Fibroblast of mammary gland (primary cell): Measurements from ENCODE around the gene CAB39.

ENCODE experiments used
- DNase-seq: peaks from one replicate; pipeline ENCODE4 v3.0.0-alpha.2; 2010; ENCODE audit warnings: low read depth
- H3K4me3 ChIP-seq: 2 replicates; pipeline ENCODE4 v1.5.1; 2011; ENCODE audit warnings: low read depth, mild to moderate bottlenecking, low read length, moderate library complexity; ENCODE audit not compliant: control insufficient read depth
- TF ChIP-seq, protein P1 (sequence below): conservative IDR thresholded peaks from 2 replicates; pipeline ENCODE4 v1.5.1; 2011; ENCODE audit warnings: low read depth, low read length, inconsistent platforms; ENCODE audit not compliant: control insufficient read depth, insufficient read depth

Gene CAB39

DNA sequence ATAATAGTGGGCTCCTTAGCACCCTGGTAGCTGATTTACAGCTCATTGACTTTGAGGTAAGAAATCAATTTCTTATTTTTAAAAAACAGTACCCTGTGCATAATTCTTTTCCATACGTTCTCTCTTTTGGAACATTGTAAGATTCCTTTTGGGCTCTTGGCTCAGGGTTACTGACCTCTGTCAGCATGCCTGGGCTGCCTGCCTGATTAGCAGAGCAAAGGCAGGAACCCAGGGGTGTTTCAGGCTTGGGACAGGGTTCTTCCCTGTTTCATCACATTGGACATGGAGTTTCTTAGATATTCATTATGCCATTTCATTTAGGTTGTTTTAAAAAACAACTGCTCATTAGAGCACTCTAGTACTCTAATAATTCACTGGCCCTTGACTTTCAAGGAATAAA, 78.3 kb downstream of the CAB39 start:
- DNase-seq = peak; percentile 39

DNA sequence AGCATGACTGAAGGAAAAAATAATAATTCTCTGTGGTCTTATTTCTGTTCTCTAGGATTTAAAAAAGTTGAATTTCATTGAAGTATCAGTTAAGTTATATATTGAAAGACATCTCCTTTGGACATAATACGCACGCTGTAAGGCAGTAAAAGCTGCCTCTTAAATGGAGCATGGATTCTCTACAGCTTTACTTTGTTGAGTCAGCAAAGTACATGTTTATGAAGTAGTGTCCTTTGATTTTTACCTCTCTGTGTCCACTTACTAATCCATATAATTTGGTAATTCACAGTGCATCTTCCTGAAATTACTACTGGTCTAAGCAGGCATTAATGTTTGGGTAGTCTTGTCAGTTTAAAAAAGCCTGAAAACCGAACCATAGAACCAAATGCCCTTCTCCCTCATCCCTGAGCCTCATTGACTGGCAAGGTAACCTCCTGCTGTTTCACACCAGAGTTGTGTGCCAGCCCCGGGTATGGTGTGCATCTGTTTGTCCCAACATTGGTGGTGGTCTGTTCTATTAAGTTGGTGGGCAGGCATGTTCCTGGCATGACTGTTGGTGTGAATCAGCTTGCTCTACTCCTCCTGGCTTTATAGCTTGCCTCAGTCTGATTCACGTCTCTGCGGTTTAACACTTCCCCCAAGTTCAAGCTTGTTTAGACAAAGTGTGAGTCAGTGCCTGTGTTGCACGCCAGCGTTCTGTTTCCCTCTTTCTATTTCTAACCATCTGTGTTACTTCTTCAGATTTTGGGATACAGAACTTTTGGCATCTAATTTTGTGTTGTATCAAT, 81.1 kb downstream of the CAB39 start:
- H3K4me3 ChIP-seq = no peak overlapping the region
- TF ChIP-seq, protein P1, sequence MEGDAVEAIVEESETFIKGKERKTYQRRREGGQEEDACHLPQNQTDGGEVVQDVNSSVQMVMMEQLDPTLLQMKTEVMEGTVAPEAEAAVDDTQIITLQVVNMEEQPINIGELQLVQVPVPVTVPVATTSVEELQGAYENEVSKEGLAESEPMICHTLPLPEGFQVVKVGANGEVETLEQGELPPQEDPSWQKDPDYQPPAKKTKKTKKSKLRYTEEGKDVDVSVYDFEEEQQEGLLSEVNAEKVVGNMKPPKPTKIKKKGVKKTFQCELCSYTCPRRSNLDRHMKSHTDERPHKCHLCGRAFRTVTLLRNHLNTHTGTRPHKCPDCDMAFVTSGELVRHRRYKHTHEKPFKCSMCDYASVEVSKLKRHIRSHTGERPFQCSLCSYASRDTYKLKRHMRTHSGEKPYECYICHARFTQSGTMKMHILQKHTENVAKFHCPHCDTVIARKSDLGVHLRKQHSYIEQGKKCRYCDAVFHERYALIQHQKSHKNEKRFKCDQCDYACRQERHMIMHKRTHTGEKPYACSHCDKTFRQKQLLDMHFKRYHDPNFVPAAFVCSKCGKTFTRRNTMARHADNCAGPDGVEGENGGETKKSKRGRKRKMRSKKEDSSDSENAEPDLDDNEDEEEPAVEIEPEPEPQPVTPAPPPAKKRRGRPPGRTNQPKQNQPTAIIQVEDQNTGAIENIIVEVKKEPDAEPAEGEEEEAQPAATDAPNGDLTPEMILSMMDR = no peak
- peak; percentile 100 for DNase-seq

More for the DNA sequence above, 78.3 kb downstream of the CAB39 start:
- TF ChIP-seq, protein P1 = no peak
- no peak overlapping the region for H3K4me3 ChIP-seq

DNA sequence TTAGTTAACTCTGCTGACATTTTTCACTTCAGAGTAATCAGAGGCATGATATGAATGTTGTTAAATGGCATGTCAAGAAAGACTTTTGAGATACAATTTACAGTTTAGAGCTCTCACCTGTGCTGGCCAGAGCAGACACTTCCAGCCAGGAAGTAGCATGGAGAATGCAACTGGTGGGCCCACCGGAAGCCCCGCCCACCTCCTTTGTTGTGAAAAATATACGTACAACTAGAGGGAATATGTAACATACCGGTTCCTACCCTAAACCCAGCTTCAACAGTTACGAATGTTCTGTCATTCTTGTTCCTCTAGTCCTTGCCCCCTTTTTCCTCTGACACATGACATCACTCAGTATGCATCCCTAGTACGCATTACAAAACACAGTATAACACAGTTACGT, 81.9 kb downstream of the CAB39 start:
- no peak overlapping the region for H3K4me3 ChIP-seq
- no peak for DNase-seq
- TF ChIP-seq, protein P1 = no peak

DNA sequence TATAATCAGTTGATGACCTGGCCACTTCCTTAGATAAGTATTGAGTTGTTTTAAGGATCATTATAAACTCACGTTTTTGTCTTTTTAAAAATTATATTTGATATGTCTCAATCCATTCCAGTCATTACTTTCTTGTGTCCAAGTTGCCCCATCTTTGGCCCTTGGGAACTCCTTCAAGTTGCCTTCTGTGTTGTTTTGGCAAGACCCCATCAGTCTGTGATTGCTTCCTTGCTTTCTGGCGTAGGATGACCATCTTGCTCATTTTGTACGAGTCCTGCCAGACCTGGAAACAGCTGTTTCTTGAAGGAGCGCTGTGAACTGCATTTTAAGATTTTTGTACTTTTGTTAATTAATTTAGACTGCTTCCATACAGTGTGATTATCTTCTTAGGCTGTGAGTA, 83.2 kb downstream of the CAB39 start:
- TF ChIP-seq, protein P1 = no peak
- peak; percentile 95 for DNase-seq
- H3K4me3 ChIP-seq = no peak overlapping the region

DNA sequence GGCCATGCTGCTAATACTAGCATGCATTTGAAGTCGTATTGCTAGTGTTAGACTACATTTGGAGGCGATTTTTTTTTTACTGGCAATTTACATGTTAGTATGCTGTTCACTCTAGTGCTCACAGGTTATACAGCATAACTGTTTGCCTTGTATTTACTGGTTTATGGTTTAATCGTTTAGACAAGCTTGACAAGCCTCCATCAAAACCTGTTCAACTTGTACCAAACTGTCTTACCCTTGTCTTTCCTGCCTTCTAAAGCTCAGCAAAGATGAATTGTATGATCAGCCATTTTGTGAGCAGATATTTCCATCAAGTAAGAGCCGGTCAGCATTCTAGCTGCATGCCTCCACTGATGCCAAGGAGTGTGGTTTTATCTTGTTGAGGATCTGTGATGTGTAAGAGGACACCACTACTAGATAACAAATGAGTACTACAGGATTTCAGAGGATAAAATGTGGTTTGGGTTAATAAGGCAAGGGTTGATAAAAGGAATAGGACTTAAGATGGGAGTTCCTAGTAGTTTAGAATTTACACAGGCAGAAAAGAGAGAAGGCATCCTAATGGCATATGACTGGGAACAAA, 83.7 kb downstream of the CAB39 start:
- H3K4me3 ChIP-seq = no peak overlapping the region

DNA sequence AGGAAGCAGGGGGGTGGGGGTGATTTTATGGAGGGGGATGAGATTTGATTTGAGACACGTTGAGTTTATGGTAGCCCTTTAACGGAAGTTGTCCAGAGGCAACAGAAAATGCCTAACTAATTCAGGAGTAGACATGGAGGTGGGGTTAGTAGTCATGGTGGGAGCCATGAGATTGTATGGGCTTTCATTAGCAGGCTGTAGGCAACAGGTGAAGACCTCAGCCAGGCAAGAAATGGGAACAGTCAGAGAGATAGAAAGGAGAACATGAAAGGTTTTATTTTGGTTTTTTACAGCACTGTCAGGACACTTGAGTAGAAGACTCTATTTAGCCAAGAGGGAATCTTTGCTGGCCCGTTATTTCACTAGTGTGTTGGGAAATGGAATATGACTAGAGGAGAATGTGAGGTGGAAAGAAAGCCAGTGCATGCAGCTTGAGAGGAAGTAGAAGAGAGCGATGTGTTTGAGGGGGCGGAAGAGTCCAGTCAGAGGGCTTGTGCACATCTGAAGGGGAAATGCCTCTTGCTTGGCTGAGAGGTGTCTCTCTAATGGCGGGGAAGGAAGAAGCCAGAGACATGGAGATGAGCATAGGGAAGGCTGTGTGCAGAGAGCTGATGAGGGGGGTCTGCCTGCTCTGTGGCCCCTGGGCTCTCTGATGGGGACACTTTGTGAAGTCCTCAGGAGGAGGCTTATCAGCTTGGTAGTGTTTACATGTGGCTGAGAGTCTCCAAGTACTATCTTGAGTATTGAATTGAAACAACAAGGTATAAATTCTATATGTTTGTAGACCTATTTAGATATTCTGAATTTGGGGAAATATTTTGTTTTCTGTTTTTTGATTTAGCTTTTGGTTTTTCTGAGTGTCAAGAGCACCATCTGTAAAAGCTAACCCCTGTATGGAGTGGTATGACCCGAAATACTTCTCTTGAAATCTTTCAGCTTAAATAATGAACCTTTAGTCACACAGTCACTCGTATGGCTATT, 85.2 kb downstream of the CAB39 start:
- H3K4me3 ChIP-seq = no peak overlapping the region
- TF ChIP-seq, protein P1 = no peak
- peak; percentile 81 for DNase-seq

More for the DNA sequence above, 83.7 kb downstream of the CAB39 start:
- TF ChIP-seq, protein P1 = no peak
- peak; percentile 73 for DNase-seq
